Fibroblast of villous mesenchyme (primary cell): ENCODE data around the gene RALBP1. TPM values are rescaled to one million over a fixed set of nuclear protein-coding genes. Genes with fewer than 3 reads are reported as not detected.

Source experiments
- DNase-seq: peaks from one replicate; pipeline ENCODE4 v3.0.0-alpha.2; 2010; ENCODE audit warnings: low read depth
- H3K4me3 ChIP-seq: 2 replicates; pipeline ENCODE4 v1.5.1; 2011; ENCODE audit warnings: low read depth, mild to moderate bottlenecking, low read length
- CTCF ChIP-seq: IDR thresholded peaks from 2 replicates; pipeline ENCODE4 v1.5.1; 2012; ENCODE audit warnings: low read depth, mild to moderate bottlenecking, low read length; ENCODE audit not compliant: insufficient read depth
- total RNA-seq: library from RNA; depleted of rRNA; stranded (reverse); fragments of >200 nt; gene quantifications from 2 replicates; pipeline ENCODE4 v1.2.3, GENCODE V29; 2012

RALBP1 gene
- total RNA-seq, 1 donor, result 76.4 TPM

- peak; percentile 55 for DNase-seq
- no peak for TF ChIP-seq CTCF
- H3K4me3 ChIP-seq, result no peak overlapping the region
Measured at GRCh38 chr18:9513971-9514512, 38.7 kb downstream of the RALBP1 start.

GRCh38 chr18:9516437-9517064 is 41.2 kb downstream of the RALBP1 start:
- TF ChIP-seq CTCF, result peak; percentile 92
- H3K4me3 ChIP-seq, result no peak overlapping the region
- peak; percentile 62 for DNase-seq

GRCh38 chr18:9517869-9518268 is 42.6 kb downstream of the RALBP1 start:
- TF ChIP-seq CTCF, result no peak
- DNase-seq, result no peak
- H3K4me3 ChIP-seq, result no peak overlapping the region

GRCh38 chr18:9519399-9519798 is 44.1 kb downstream of the RALBP1 start:
- no peak overlapping the region for H3K4me3 ChIP-seq
- no peak for DNase-seq
- TF ChIP-seq CTCF, result no peak

GRCh38 chr18:9520666-9521065 is 45.4 kb downstream of the RALBP1 start:
- no peak for TF ChIP-seq CTCF
- DNase-seq, result peak; percentile 40
- H3K4me3 ChIP-seq, result no peak overlapping the region

GRCh38 chr18:9521770-9522169 is 46.5 kb downstream of the RALBP1 start:
- no peak for TF ChIP-seq CTCF
- H3K4me3 ChIP-seq, result no peak overlapping the region
- peak; percentile 20 for DNase-seq

GRCh38 chr18:9522952-9523351 is 47.6 kb downstream of the RALBP1 start:
- TF ChIP-seq CTCF, result no peak
- no peak for DNase-seq
- H3K4me3 ChIP-seq, result no peak overlapping the region
